ENCODE measurements around the gene PLPP2. TPM values are rescaled to one million over a fixed set of nuclear protein-coding genes. Genes with fewer than 3 reads are reported as not detected.

PLPP2 gene
- polyA plus RNA-seq, 1 donor from 2014 or later, result 2.1 TPM

GRCh38 chr19:339262-339887 is 48.2 kb upstream of the PLPP2 start:
- TF ChIP-seq EP300 (conservative IDR thresholded peaks at IDR 0.05; ENCODE audit: poor library complexity, severe bottlenecking) (no peak), EZH2 (IDR thresholded peaks at IDR 0.05; ENCODE audit: borderline replicate concordance, insufficient read depth, low read length, poor library complexity, severe bottlenecking) (no peak), RAD21 (conservative IDR thresholded peaks at IDR 0.05) (no peak), TAF1 (IDR thresholded peaks at IDR 0.05; ENCODE audit: low read depth) (no peak), REST (IDR thresholded peaks at IDR 0.05; ENCODE audit: borderline replicate concordance) (no peak), POLR2AphosphoS5 (IDR thresholded peaks at IDR 0.05) (no peak), SMC3 (conservative IDR thresholded peaks at IDR 0.05; ENCODE audit: poor library complexity) (no peak), MXI1 (conservative IDR thresholded peaks at IDR 0.05; ENCODE audit: poor library complexity, severe bottlenecking) (no peak)
- TF ChIP-seq, protein P1, sequence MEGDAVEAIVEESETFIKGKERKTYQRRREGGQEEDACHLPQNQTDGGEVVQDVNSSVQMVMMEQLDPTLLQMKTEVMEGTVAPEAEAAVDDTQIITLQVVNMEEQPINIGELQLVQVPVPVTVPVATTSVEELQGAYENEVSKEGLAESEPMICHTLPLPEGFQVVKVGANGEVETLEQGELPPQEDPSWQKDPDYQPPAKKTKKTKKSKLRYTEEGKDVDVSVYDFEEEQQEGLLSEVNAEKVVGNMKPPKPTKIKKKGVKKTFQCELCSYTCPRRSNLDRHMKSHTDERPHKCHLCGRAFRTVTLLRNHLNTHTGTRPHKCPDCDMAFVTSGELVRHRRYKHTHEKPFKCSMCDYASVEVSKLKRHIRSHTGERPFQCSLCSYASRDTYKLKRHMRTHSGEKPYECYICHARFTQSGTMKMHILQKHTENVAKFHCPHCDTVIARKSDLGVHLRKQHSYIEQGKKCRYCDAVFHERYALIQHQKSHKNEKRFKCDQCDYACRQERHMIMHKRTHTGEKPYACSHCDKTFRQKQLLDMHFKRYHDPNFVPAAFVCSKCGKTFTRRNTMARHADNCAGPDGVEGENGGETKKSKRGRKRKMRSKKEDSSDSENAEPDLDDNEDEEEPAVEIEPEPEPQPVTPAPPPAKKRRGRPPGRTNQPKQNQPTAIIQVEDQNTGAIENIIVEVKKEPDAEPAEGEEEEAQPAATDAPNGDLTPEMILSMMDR (IDR thresholded peaks at IDR 0.05; ENCODE audit: poor library complexity, severe bottlenecking), result no peak
- Histone ChIP-seq H2AFZ (ENCODE audit: low read depth, low read length) (no peak overlapping the region), H3K36me3 (ENCODE audit: insufficient read depth, low read length) (no peaks in the 10 kb centered on the region), H4K20me1 (ENCODE audit: insufficient read depth) (no peaks in the 10 kb centered on the region), H3K9me3 (ENCODE audit: low read length) (no peaks in the 10 kb centered on the region), H3K4me2 (ENCODE audit: low read length) (no peak overlapping the region), H3K27me3 (ENCODE audit: insufficient read depth, low read depth, low read length) (no peaks in the 10 kb centered on the region), H3K79me2 (replicated peaks; ENCODE audit: insufficient read depth, low read length) (peaks cover 71% of the 10 kb centered on the region), H3K4me3 (ENCODE audit: low read length) (no peak overlapping the region), H3K9me2 (ENCODE audit: insufficient read depth, low read length) (no peaks in the 10 kb centered on the region), H3F3A (ENCODE audit: insufficient read depth, low read length, poor library complexity, severe bottlenecking) (no peaks in the 10 kb centered on the region), H3K27ac (ENCODE audit: low read length) (no peak overlapping the region), H3K9ac (ENCODE audit: low read length) (no peak overlapping the region)

DNA sequence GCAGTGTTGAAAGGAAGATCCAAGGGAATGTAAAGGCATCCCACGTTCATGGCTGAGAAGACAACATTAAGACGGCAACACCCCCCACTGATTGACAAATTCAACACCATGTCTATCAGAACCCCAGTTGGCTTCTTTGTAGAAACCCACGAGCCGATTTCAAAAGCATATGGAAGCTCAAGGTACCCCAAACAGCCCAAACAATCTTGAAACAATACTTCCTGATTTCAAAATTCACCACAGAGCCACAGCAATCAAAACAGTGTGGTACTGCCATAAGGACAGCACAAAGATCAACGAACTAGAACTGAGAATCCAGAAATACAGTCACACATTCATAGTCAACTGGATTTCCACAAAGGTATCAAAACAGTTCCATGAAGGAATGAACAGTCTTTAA is 47.2 kb upstream of the PLPP2 start:
- no peak overlapping the region for H3K27ac ChIP-seq (ENCODE audit: low read length)
- no peaks in the 10 kb centered on the region for H3K36me3 ChIP-seq (ENCODE audit: insufficient read depth, low read length)
- no peaks in the 10 kb centered on the region for H3K27me3 ChIP-seq (ENCODE audit: insufficient read depth, low read depth, low read length)
- no peak overlapping the region for H3K4me3 ChIP-seq (ENCODE audit: low read length)
- H3F3A ChIP-seq (ENCODE audit: insufficient read depth, low read length, poor library complexity, severe bottlenecking), result no peaks in the 10 kb centered on the region
- no peaks in the 10 kb centered on the region for H3K9me3 ChIP-seq (ENCODE audit: low read length)
- H4K20me1 ChIP-seq (ENCODE audit: insufficient read depth), result no peaks in the 10 kb centered on the region
- no peak overlapping the region for H2AFZ ChIP-seq (ENCODE audit: low read depth, low read length)
- H3K9ac ChIP-seq (ENCODE audit: low read length), result no peak overlapping the region
- no peak for TF ChIP-seq REST (IDR thresholded peaks at IDR 0.05; ENCODE audit: borderline replicate concordance)
- TF ChIP-seq RAD21 (conservative IDR thresholded peaks at IDR 0.05), result no peak
- TF ChIP-seq MXI1 (conservative IDR thresholded peaks at IDR 0.05; ENCODE audit: poor library complexity, severe bottlenecking), result no peak
- TF ChIP-seq POLR2AphosphoS5 (IDR thresholded peaks at IDR 0.05), result no peak
- TF ChIP-seq EZH2 (IDR thresholded peaks at IDR 0.05; ENCODE audit: borderline replicate concordance, insufficient read depth, low read length, poor library complexity, severe bottlenecking), result no peak
- TF ChIP-seq, protein P1 (IDR thresholded peaks at IDR 0.05; ENCODE audit: poor library complexity, severe bottlenecking), result no peak
- no peak for TF ChIP-seq SMC3 (conservative IDR thresholded peaks at IDR 0.05; ENCODE audit: poor library complexity)
- no peak for TF ChIP-seq EP300 (conservative IDR thresholded peaks at IDR 0.05; ENCODE audit: poor library complexity, severe bottlenecking)
- TF ChIP-seq TAF1 (IDR thresholded peaks at IDR 0.05; ENCODE audit: low read depth), result no peak
- H3K79me2 ChIP-seq (replicated peaks; ENCODE audit: insufficient read depth, low read length), result peaks cover 64% of the 10 kb centered on the region
- H3K4me2 ChIP-seq (ENCODE audit: low read length), result no peak overlapping the region
- no peaks in the 10 kb centered on the region for H3K9me2 ChIP-seq (ENCODE audit: insufficient read depth, low read length)
